Gastroesophageal sphincter (tissue), 3 donors: ENCODE measurements around the gene FHAD1.

ENCODE experiments used
- CTCF ChIP-seq, 4 experiments: fragments of 200-600 bp in 2 of 4; fragments of 450-650 bp in 2 of 4; sonication (generic) in 1 of 4; IDR thresholded peaks; one replicate each; pipeline ENCODE4 v1.5.1; 2017 to 2019; ENCODE audit warnings: antibody characterized with exemption in 4 of 4, mild to moderate bottlenecking in 2 of 4, moderate library complexity in 2 of 4
- EP300 ChIP-seq: sonication (generic); formaldehyde crosslinking; IDR thresholded peaks from one replicate; pipeline ENCODE4 v1.6.1; 2017; ENCODE audit warnings: antibody characterized with exemption, mild to moderate bottlenecking
- POLR2A ChIP-seq, 2 donors: fragments of 450-650 bp; IDR thresholded peaks; one replicate each; pipeline ENCODE4 v1.6.1; 2017; ENCODE audit warnings: antibody characterized with exemption in 2 of 2, mild to moderate bottlenecking in 2 of 2, moderate library complexity in 1 of 2
- POLR2AphosphoS5 ChIP-seq: sonication (generic); formaldehyde crosslinking; IDR thresholded peaks from one replicate; pipeline ENCODE4 v1.6.1; 2017; ENCODE audit warnings: antibody characterized with exemption

GRCh38 chr1:15402809-15403450 lies 155.9 kb downstream of the FHAD1 start:
- TF ChIP-seq CTCF (IDR thresholded peaks at IDR 0.05) (no peak), POLR2A (IDR thresholded peaks at IDR 0.05) (no peak), EP300 (no peak), POLR2AphosphoS5 (no peak)
